EH (cell line): ENCODE results near the gene ZBTB48.

Experiments used
- DNase-seq: peaks from one replicate; pipeline ENCODE4 v3.0.0-alpha.2; 2015; ENCODE audit warnings: low read depth

The ZBTB48 gene

DNA sequence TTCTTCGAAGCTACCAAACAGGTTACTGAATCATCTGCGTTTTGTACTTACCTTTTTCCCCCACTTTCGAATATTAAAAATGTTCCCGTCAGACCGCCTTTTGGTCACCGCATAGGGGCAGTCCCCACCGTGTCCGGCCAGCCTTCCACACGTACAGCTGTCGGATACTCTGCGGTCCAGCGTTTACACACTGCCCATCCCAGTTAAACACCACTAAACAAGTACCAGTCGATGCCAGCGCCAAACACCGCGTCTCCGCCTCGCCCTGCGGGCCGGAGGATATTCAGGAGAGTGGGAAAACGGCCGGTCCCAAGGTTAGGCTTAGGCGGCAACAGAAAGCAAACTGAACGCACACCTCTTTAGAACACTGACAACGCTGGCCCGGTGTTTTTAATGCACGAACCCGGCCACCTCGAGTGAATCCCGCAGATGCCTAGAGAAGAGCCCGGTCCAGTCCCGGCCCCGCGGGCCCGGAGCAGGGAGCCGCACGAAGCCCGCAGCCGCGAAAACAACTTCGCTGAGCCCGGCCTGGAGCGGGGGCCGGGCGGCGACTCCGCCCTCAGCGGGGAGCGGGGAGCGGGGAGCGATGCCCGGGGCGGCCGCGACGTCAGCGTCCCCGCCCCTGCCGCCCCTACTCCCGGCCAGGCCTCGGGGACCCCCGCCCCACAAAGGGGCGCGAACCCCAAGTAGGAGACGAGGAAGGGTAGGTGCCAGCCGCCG, 33.0 kb downstream of the ZBTB48 start:
- peak; percentile 54 for DNase-seq

DNA sequence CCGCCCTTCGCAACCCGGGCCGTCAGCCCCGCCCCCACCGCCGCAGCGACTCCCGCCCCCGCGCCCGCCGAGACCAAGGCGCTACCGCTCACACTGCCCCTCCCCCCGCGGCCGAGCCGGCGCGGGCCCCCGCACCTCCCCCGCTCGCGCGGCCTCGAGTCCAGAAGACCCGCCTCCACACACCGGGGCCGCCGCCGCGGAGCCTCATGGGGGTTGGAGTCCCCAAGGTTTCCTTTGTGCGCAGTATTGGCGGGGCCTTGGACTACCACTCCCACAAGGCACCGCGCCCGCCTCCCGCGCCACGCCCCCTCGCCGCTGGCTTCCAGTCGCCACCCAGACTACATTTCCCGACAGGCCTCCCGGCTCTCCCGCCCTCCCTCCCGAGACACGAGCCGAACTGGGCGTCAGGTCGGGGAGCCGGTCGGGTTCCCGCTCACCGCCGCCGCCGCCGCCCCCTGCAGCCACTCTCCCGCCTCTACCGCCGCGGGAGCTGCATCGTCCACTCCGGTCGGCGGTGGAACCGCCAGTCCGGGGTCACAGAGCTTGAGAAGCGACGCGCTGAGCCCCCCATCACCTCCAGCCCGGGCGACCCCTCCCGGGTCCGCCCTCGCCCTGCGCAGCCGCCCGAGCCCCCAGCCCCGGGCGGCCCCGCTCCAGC, 33.7 kb downstream of the ZBTB48 start, which contains the start of gene PHF13:
Gene PHF13, plus strand, starts transcription at position 371 of the 658 bp plus-strand sequence. CDS start 336 bp downstream, outside the sequence.
- peak; percentile 99 for DNase-seq

GRCh38 chr1:6614019-6614928, 34.5 kb downstream of the ZBTB48 start:
- DNase-seq, result peak; percentile 50

DNA sequence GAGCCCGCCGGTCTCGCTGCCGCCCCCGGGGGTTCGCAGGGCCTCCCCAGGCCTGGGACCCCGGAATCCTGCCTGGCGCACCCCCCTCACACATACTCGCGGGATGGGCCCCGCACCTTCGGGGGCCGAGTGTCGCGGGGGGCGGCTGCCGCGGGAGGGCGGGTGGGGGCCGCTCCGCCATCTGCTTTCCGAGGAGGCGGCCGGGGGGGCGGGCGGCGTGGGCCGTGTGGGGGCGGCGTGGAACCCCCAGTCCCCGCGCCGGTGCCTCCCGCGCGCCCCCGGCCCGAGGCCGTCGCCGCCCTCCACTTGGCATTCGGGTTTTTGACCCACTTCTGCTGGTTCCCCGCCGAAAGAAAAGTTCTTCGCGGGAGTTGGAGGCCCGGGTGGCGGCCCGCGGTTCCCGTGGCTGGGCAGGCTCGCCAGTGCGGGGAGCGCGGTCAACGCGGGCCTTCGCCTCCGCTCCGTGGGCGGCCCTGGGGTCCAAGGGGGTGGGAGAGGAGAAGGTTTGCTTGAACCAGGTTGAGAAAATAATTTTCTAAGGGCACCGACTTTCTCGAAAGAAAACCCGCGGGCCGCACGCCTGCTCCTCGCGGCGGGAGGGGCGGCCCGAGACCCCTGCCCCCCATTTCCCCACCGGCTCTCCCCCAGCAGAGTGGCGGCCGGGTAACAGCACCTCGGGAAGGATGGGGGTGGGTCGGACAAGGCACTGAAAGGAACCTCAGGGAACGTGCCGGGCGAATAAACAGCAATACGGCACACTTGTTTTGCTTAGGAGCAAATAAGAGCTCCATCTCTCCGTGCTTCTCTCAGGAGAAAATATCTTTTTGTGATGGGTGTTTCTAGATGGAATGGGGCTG, 35.4 kb downstream of the ZBTB48 start:
- DNase-seq, result peak; percentile 9

- DNase-seq, result no peak
Observed at GRCh38 chr1:6619045-6619444, 39.3 kb downstream of the ZBTB48 start.

- no peak for DNase-seq
Observed at GRCh38 chr1:6621429-6622391, 41.9 kb downstream of the ZBTB48 start.

DNA sequence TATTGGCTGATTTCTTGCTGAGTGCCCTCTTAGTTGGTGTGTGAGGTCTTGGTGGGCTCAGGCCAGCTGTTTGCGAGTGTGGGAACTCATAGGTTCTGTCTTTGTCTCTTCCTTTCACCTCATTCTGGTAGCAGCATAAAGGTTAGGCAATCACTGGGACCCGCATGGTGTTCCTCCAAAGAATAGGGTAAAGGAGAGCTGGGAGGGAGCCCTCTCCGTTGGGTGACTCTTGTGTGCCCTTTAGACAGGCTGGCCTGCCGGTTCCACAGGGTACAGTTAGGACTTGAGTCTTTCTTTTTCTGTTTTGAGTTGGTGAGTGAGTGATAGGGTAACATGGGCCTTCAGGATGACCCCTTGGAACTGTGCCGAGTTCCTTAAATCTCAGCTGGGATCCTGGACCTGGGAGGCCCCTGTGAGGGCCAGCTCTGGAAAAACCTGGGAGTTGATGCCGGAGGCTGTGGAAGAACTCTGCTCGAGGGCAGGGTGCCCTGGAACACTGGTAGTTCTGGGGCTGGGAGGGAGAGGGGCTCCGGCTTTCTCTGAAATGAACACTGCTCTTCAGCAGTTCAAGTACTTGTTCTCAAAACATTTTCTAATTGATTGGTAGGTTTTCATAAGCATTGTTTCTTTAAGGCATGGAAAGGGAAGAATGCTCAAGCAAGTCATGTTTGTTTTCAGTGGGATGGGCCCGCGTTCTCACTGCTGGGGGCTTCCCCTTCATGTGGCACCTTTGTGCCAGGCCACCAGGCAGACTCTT, 42.8 kb downstream of the ZBTB48 start:
- DNase-seq, result no peak

DNA sequence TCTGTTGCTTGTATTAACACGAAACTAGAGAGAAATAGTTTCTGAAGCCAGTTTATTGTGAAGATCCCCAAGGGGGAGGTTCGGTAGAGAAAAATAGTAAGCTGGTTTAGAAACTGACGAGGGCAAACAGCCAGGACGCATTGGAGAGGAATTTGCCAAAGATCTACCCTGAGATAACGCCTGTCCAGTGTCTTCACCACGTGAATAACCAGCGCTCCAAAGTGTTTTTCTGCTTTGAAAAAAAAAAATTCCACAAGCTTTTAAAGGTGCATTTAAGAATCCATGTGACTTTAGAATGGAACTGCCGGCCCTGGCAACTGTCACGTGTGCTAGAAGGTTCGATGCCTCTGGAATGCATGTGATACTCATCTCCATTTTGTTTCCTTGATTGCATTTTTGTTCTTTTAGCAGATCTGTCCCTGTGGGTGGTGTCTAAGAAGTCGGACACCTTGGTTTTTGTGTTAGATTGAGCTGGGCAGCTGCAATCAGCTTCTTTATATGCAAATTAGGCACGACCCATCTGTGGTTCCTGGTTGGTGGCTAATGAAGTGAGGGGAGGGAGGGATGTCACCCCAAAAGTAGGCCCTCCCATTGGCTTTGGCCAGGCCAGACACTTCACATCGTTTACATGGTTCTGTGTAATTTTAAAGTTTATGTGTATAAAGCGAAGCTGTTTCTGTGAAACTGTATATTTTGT, 43.6 kb downstream of the ZBTB48 start:
- DNase-seq, result peak; percentile 40

DNA sequence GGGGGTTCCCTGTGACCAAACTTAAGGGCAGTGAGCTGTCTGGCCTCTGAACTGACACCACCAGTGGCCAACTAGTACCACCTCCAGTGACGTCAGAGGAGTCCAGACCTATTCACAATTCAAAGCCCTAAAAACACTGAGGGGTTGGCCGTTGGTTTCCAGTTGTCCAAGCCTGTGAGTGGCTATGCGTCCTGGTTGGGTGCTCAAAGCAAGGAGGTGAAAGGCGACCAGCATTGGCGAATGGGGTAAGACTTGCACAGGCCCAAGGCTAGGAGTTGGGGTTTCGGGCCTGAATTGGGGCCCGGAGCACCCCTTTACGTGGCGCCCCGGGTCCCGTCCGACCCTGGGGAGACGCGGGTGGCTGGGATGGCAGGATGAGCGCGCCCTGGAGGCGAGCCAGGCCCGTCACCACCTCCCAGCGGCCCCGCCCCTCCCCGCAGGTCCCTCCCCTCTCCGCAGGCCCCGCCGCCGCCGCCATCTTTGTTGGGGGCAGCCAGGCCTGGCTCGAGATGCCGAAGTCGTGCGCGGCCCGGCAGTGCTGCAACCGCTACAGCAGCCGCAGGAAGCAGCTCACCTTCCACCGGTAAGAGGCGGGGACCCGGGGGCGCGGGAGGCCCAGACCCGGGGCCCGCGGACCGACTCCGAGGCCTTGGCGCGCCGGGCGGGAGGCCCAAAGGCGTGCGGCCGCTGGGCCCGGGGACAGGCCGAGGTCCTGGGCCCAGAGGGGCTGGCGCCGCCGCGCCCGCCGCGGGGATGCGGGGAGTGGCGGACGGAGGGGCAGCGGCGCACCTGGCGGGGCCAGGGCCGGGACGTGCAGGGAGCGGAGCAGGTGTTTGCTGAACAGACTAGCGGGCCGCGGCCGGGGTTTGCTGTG, 45.2 kb downstream of the ZBTB48 start, which contains the start of gene THAP3:
Gene THAP3, plus strand, starts transcription at position 159 of the 874 bp plus-strand sequence. Its CDS starts 351 bp downstream, at position 510.
- DNase-seq, result peak; percentile 88

GRCh38 chr1:6625584-6626149, 45.9 kb downstream of the ZBTB48 start:
- peak; percentile 61 for DNase-seq

DNA sequence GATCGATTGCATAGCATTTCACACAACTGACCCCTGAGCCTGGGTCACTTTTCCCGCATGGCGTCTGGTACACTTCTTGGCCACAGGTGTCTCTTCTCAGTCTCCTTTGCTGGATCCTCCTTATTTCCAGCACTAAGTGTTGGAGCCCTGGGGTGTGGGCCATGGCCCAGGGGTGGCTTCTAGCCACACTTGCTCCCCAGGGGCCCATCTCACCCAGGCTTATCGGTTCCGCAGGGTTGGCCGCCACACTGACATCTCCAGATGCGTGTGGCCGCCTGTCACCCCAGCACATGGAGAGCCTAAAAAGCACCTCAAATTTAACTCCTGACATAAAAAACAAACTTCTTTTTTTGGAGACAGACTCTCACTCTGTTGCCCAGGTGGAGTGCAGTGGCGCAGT, 47.2 kb downstream of the ZBTB48 start:
- DNase-seq, result no peak

GRCh38 chr1:6627841-6628545, 48.2 kb downstream of the ZBTB48 start:
- DNase-seq, result no peak

DNA sequence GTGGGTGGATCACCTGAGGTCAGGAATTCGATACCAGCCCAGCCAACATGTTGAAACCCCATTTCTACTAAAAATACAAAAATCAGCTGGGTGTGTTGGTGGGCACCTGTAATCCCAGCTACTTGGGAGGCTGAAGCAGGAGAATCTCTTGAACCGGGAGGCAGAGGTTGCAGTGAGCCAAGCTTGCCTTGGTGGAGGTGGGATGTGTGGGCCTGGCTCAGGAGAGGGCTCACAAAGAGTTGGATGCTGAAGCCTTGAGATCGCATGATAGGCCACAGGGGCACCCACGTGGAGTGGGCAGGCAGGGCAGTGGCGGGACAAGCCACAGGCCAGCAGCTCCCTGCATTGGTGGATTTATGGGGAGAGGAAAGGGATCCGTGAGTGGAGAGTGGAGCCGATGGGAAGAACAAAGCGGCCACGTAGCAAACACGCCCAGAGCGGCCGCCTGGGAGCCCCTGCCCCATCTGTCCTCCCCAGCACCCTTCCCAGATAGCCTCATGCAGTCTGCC, 49.2 kb downstream of the ZBTB48 start:
- no peak for DNase-seq

- DNase-seq, result no peak
Observed at GRCh38 chr1:6630027-6630426, 50.2 kb downstream of the ZBTB48 start.

DNA sequence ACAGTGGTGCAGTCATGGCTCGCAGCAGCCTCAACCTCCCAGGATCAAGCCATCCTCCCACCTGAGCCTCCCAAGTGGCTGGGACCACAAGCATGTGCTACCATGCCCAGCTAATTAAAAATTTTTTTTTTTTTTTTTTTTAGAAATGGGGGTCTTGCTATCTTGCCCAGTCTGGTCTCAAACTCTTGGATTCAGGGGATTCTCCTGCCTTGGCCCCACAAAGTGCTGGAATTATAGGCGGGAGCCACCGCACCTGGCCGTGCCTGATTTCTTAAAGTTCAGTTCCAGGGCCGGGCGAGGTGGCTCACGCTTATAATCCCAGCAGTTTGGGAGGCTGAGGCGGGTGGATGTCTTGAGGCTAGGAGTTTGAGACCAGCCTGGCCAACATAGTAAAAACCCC, 51.3 kb downstream of the ZBTB48 start:
- no peak for DNase-seq
